Germinal center (tissue), 1 donor: Measurements from ENCODE around the gene TUBGCP6.

ENCODE experiments used
- DNase-seq: peaks from one replicate; pipeline ENCODE4 v3.0.0; 2012; ENCODE audit warnings: mixed read lengths, low spot score

TUBGCP6 gene

GRCh38 chr22:50167689-50168489, 76.9 kb downstream of the TUBGCP6 start:
- no peak for DNase-seq
